H1 (cell line): ENCODE data around the gene BARHL1. TPM values are rescaled to one million over a fixed set of nuclear protein-coding genes. Genes with fewer than 3 reads are reported as not detected.

Experiments
- polyA plus RNA-seq, 7 experiments: library from polyadenylated mRNA; depleted of rRNA in 3 of 7; stranded (reverse) in 5 of 7; unstranded in 2 of 7; fragments of >200 nt in 5 of 7; fragments of 200-250 nt in 2 of 7; gene quantifications; 1 replicate in 5 of 7; 2 replicates in 1 of 7; 4 replicates in 1 of 7; pipeline versions ENCODE4 v1.2.1 to v1.2.3, GENCODE V29; 2011 to 2013; ENCODE audit warnings: missing spikeins in 2 of 7, mixed read lengths in 2 of 7
- total RNA-seq: library from RNA; stranded (reverse); fragmentation: NEBNext Ultra II Directional; extraction: Animal tissue kit (Norgen Biotek cat#: 25700); gene quantifications from 2 replicates; pipeline ENCODE4 v1.2.1, GENCODE V29; 2021
- TF ChIP-seq, protein P1 (sequence below): IDR thresholded peaks from 2 replicates; pipeline ENCODE4 v1.6.1; 2011; ENCODE audit warnings: low read depth, mild to moderate bottlenecking, low read length; ENCODE audit not compliant: insufficient read depth

Gene BARHL1
- total and polyA plus RNA-seq, 2 of the 8 experiments (the other 6 are each of a cell fraction or from before 2014, with no cell fraction given): not detected

DNA sequence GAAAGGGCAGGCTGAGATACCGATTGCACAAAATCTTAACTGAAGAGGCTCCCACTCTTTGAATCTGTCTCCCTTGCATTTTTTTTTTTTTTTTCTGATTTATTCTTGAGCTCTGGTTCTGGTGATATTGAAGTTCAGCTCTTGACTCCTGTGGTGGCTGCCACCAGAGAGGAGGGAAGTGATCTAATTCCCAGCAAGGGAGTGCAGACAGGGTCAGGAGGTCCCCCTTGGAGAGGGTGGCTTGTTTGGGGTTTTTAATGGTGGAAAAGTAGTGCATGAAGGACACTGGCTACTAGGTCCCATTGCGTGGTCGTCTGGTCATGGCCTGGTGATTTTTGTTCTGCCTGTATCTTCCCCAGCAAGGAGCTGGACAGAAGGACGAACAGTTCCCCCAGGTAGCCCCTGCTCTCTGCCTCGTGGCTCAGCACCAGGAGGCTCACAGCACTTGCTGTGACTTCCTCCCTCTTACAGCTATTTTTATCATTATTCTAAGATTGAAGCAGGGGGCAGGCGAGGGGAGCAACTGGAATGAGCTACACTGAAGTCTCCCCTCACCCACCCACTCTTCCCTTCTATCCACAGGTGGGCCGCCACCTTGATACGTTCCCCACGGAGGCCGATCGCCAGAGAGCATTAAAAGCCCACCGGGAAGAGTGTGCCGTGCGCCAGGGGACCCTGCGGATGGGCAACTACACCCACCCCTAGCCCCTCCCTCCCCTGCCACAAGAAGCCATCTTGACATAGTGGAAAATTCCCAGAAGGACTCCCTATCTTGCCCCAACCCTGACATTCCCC, 10.4 kb upstream of the BARHL1 start (continued):
- TF ChIP-seq, protein P1, sequence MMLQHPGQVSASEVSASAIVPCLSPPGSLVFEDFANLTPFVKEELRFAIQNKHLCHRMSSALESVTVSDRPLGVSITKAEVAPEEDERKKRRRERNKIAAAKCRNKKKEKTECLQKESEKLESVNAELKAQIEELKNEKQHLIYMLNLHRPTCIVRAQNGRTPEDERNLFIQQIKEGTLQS: no peak
